ENCODE measurements around the gene PBLD. TPM values are rescaled to one million over a fixed set of nuclear protein-coding genes. Genes with fewer than 3 reads are reported as not detected.

Gene PBLD
- total and polyA plus RNA-seq, 9 of the 15 experiments (the other 6 are each of a cell fraction or from before 2014, with no cell fraction given): 1.2 to 4.3 (median 2.5) TPM

- Histone ChIP-seq H3K79me2 (ENCODE audit: control insufficient read depth, insufficient read depth, low read length) (no peaks in the 10 kb centered on the region), H3K27me3 (ENCODE audit: control insufficient read depth in 2 of 2, insufficient read depth in 2 of 2, low read length in 2 of 2) (peaks cover 30 to 36% of the 10 kb centered on the region in 2 experiments), H4K20me1 (replicated peaks; ENCODE audit: control insufficient read depth, insufficient read depth, low read length) (no peaks in the 10 kb centered on the region), H3K4me2 (ENCODE audit: insufficient read depth, low read length) (no peak overlapping the region), H3K9me3 (replicated peaks; ENCODE audit: control insufficient read depth, insufficient read depth, low read depth, low read length) (no peaks in the 10 kb centered on the region), H3K36me3 (ENCODE audit: control insufficient read depth, insufficient read depth, low read length) (no peaks in the 10 kb centered on the region), H3K9me1 (ENCODE audit: control insufficient read depth, insufficient read depth, low read length) (no peaks in the 10 kb centered on the region), H3K9ac (ENCODE audit: insufficient read depth in 1 of 2, low read depth in 2 of 2, low read length in 2 of 2) (no peak overlapping the region), H3K4me1 (replicated peaks in 1 of 2; ENCODE audit: control insufficient read depth in 2 of 2, insufficient read depth in 2 of 2, low read length in 2 of 2) (no peaks in the 10 kb centered on the region), H3K4me3 (no peak overlapping the region), H2AFZ (ENCODE audit: low read depth, low read length) (no peak overlapping the region), H3K27ac (ENCODE audit: extremely low read depth, low read depth, low read length) (no peak overlapping the region)
- FAIRE-seq (no peak), ATAC-seq (no peak), DNase-seq (ENCODE audit: extremely low read depth in 1 of 4, low spot score in 3 of 4) (no peak)
- CTCF ChIA-PET (ENCODE audit: low intra/inter-chr PET ratio): no interaction called here
- WGBS (ENCODE audit: insufficient coverage, low coverage, missing lambda C conversion rate): 2% methylated on average over 3 of the region's 3 CpGs
- BruUV-seq (replicated peaks): no TSS peak
- intact Hi-C loops (cut with micrococcal nuclease) (no loop called here), in situ Hi-C loops (cut with MboI) (no loop called here)
- POLR2A ChIA-PET: interaction anchor here (1.0 kb wide), 1 partner anchor 9 kb away, joined by 3 read pairs; no protein-coding TSS in a partner anchor
- TF ChIP-seq ZNF707 (CRISPR knock-in tag; conservative IDR thresholded peaks at IDR 0.05) (no peak), TBL1XR1 (IDR thresholded peaks at IDR 0.05; ENCODE audit: low read length in 2 of 2) (no peak), TAF15 (IDR thresholded peaks at IDR 0.05; ENCODE audit: low read depth, low read length) (no peak), MLLT1 (IDR thresholded peaks at IDR 0.05) (no peak), TEAD2 (tag; IDR thresholded peaks at IDR 0.05) (no peak), U2AF2 (optimal IDR thresholded peaks at IDR 0.05; ENCODE audit: low read depth, low read length) (no peak), ZBED1 (IDR thresholded peaks at IDR 0.05) (no peak), ZNF274 (IDR thresholded peaks at IDR 0.05; ENCODE audit: borderline replicate concordance, low read depth, low read length) (no peak), ZNF431 (CRISPR knock-in tag; IDR thresholded peaks at IDR 0.05) (no peak), CBX2 (IDR thresholded peaks at IDR 0.05; ENCODE audit: insufficient read depth, low read length, poor library complexity, severe bottlenecking) (no peak), TCF7 (IDR thresholded peaks at IDR 0.05; ENCODE audit: borderline replicate concordance) (no peak), SREBF1 (IDR thresholded peaks at IDR 0.05; ENCODE audit: borderline replicate concordance, low read depth, low read length) (no peak), ZNF316 (IDR thresholded peaks at IDR 0.05) (peak; percentile 58; the same call in 1 of the 2 replicates), ZNF696 (CRISPR knock-in tag; conservative IDR thresholded peaks at IDR 0.05) (no peak), SNRNP70 (optimal IDR thresholded peaks at IDR 0.05; ENCODE audit: low read depth, low read length) (no peak), GTF2E2 (tag; IDR thresholded peaks at IDR 0.05) (no peak), CREB3 (tag; conservative IDR thresholded peaks at IDR 0.05; ENCODE audit: low read depth) (no peak), POLR2AphosphoS2 (IDR thresholded peaks at IDR 0.05; ENCODE audit: low read length) (no peak), STAT6 (CRISPR knock-in tag; IDR thresholded peaks at IDR 0.05) (no peak), SETDB1 (IDR thresholded peaks at IDR 0.05; ENCODE audit: low read length) (no peak), ZNF778 (CRISPR knock-in tag; IDR thresholded peaks at IDR 0.05) (no peak), ZNF134 (CRISPR knock-in tag; conservative IDR thresholded peaks at IDR 0.05) (no peak)
Measured at GRCh38 chr10:68237173-68237572, 95.6 kb downstream of the PBLD start.
